Prostate gland (tissue), 2 donors: ENCODE results near the gene ZBTB1.

Experiments used
- CTCF ChIP-seq, 4 experiments: fragments of 200-600 bp in 2 of 4; fragments of 450-650 bp in 2 of 4; sonication (generic) in 2 of 4; IDR thresholded peaks; 1 replicate in 3 of 4; 2 replicates in 1 of 4; pipeline ENCODE4 v1.5.1; 2016 to 2019; ENCODE audit warnings: antibody characterized with exemption in 4 of 4, mild to moderate bottlenecking in 2 of 4, moderate library complexity in 2 of 4
- POLR2AphosphoS5 ChIP-seq: sonication (generic); formaldehyde crosslinking; IDR thresholded peaks from one replicate; pipeline ENCODE4 v1.6.1; 2017; ENCODE audit warnings: antibody characterized with exemption

DNA sequence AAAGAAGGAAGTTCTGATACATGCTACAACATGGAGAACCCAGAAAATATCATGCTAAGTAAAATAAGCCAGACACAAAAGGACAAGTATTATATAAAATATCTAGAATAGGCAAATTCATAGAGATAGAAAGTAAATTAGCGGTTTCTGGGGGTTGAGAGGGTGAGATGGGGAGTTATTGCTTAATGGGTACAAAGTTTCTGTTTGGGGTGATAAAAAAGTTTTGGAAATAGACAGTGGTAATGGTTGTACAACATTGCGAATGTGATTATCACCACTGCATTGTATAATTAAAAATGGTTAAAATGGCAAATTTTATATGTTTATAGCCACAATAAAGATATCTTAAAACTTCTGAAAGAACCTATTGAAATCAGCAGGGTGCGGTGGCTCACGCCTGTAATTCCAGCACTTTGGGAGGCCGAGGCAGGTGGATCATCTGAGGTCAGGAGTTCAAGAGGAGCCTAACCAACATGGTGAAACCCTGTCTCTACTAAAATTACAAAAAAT, 15.9 kb upstream of the ZBTB1 start:
- no peak for TF ChIP-seq CTCF (IDR thresholded peaks at IDR 0.05)
- TF ChIP-seq POLR2AphosphoS5 = no peak
